SKM-1 treated with dmso at 0.1 percent for 144 hours (cell line): ENCODE results near the gene AUTS2.

Source experiments
- DNase-seq: peaks from one replicate; lab custom pipeline; 2025; ENCODE audit not compliant: unreplicated experiment; lab: John Stamatoyannopoulos, UW

The AUTS2 gene

GRCh38 chr7:69599955-69600709 is 1.9 kb downstream of the AUTS2 start:
- DNase-seq = no peak

- no peak for DNase-seq
These were observed 2.6 kb downstream of the AUTS2 start for GRCh38 chr7:69600710-69601519.

- DNase-seq = no peak
These were observed 4.2 kb downstream of the AUTS2 start for GRCh38 chr7:69602522-69602921.

- DNase-seq = no peak
These were observed 5.1 kb downstream of the AUTS2 start for GRCh38 chr7:69603351-69603750.

- no peak for DNase-seq
These were observed 5.7 kb downstream of the AUTS2 start for GRCh38 chr7:69603937-69604494.

GRCh38 chr7:69605070-69605469 is 6.8 kb downstream of the AUTS2 start:
- DNase-seq = no peak

- no peak for DNase-seq
These were observed 7.3 kb downstream of the AUTS2 start for GRCh38 chr7:69605546-69605945.

GRCh38 chr7:69608049-69608448 is 9.8 kb downstream of the AUTS2 start:
- no peak for DNase-seq

GRCh38 chr7:69608878-69609277 is 10.6 kb downstream of the AUTS2 start:
- DNase-seq = no peak

GRCh38 chr7:69609541-69610373 is 11.5 kb downstream of the AUTS2 start:
- no peak for DNase-seq

- DNase-seq = no peak
These were observed 12.3 kb downstream of the AUTS2 start for GRCh38 chr7:69610374-69611084.

GRCh38 chr7:69612981-69613380 is 14.7 kb downstream of the AUTS2 start:
- no peak for DNase-seq

GRCh38 chr7:69613846-69614245 is 15.6 kb downstream of the AUTS2 start:
- no peak for DNase-seq

GRCh38 chr7:69615685-69616084 is 17.4 kb downstream of the AUTS2 start:
- DNase-seq = no peak

GRCh38 chr7:69617364-69617763 is 19.1 kb downstream of the AUTS2 start:
- DNase-seq = no peak

- no peak for DNase-seq
These were observed 20.8 kb downstream of the AUTS2 start for GRCh38 chr7:69619054-69619453.

- DNase-seq = no peak
These were observed 21.4 kb downstream of the AUTS2 start for GRCh38 chr7:69619635-69620034.

- no peak for DNase-seq
These were observed 21.8 kb downstream of the AUTS2 start for GRCh38 chr7:69620063-69620462.

- DNase-seq = no peak
These were observed 22.4 kb downstream of the AUTS2 start for GRCh38 chr7:69620650-69621049.

GRCh38 chr7:69622014-69622835 is 23.9 kb downstream of the AUTS2 start:
- DNase-seq = no peak
